HepG2 (cell line): Measurements from ENCODE around the gene PLXNB2. TPM values are rescaled to one million over a fixed set of nuclear protein-coding genes. Genes with fewer than 3 reads are reported as not detected.
A peak's percentile ranks its signal among the peaks of the same experiment; 100 is the strongest.

Source experiments
- EEA1 ChIP-seq: sonication (generic); formaldehyde crosslinking; IDR thresholded peaks from 2 replicates; pipeline ENCODE4 v1.5.1; 2020; ENCODE audit warnings: mild to moderate bottlenecking, missing genetic modification reagents, borderline replicate concordance
- HBP1 ChIP-seq: IDR thresholded peaks from 2 replicates; pipeline ENCODE4 v1.6.1; 2016; ENCODE audit warnings: low read depth, control low read depth
- HMGXB3 ChIP-seq: sonication (generic); formaldehyde crosslinking; IDR thresholded peaks from 2 replicates; pipeline ENCODE4 v1.4.0; 2020; ENCODE audit warnings: missing genetic modification reagents, borderline replicate concordance
- HOXA5 ChIP-seq: sonication (generic); formaldehyde crosslinking; IDR thresholded peaks from 2 replicates; pipeline ENCODE4 v1.4.0; 2020; ENCODE audit warnings: missing genetic modification reagents
- NCOA1 ChIP-seq: sonication (generic); formaldehyde crosslinking; IDR thresholded peaks from 2 replicates; pipeline ENCODE4 v1.9.0; 2021; ENCODE audit warnings: missing genetic modification reagents
- NR2F2 ChIP-seq: IDR thresholded peaks from 2 replicates; pipeline ENCODE4 v1.6.1; 2012; ENCODE audit warnings: low read depth, inconsistent platforms, borderline replicate concordance
- SMARCE1 ChIP-seq: fragments of 450-650 bp; IDR thresholded peaks from 2 replicates; pipeline ENCODE4 v1.6.1; 2017; ENCODE audit warnings: borderline replicate concordance
- SNAI1 ChIP-seq: sonication (generic); formaldehyde crosslinking; IDR thresholded peaks from 2 replicates; pipeline ENCODE4 v1.5.0; 2020; ENCODE audit warnings: mild to moderate bottlenecking, missing genetic modification reagents, borderline replicate concordance
- SP4 ChIP-seq: sonication (generic); formaldehyde crosslinking; IDR thresholded peaks from 2 replicates; pipeline ENCODE4 v1.8.1; 2023; ENCODE audit warnings: mild to moderate bottlenecking, missing genetic modification reagents
- SP5 ChIP-seq: IDR thresholded peaks from 2 replicates; pipeline ENCODE4 v1.6.1; 2016; ENCODE audit warnings: low read depth, borderline replicate concordance
- TAF15 ChIP-seq: fragments of 200-400 bp; formaldehyde crosslinking; IDR thresholded peaks from one replicate; pipeline ENCODE4 v1.6.1; 2018; ENCODE audit warnings: mild to moderate bottlenecking, low read depth, low read length; ENCODE audit not compliant: poor library complexity, severe bottlenecking
- ZBTB7B ChIP-seq: sonication (generic); formaldehyde crosslinking; IDR thresholded peaks from 2 replicates; pipeline ENCODE4 v1.4.0; 2020; ENCODE audit warnings: missing genetic modification reagents
- ZHX1 ChIP-seq: sonication (generic); formaldehyde crosslinking; IDR thresholded peaks from 2 replicates; pipeline ENCODE4 v1.8.1; 2022; ENCODE audit warnings: low read depth, mild to moderate bottlenecking, missing genetic modification reagents
- ZKSCAN5 ChIP-seq: sonication (generic); formaldehyde crosslinking; IDR thresholded peaks from 2 replicates; pipeline ENCODE4 v1.5.1; 2020; ENCODE audit warnings: mild to moderate bottlenecking, missing genetic modification reagents
- ZNF703 ChIP-seq: sonication (generic); formaldehyde crosslinking; IDR thresholded peaks from 2 replicates; pipeline ENCODE4 v1.5.1; 2020; ENCODE audit warnings: missing genetic modification reagents, mild to moderate bottlenecking, moderate library complexity, borderline replicate concordance
- polyA plus RNA-seq, 8 experiments: library from polyadenylated mRNA; depleted of rRNA in 3 of 8; stranded (reverse) in 7 of 8; unstranded in 1 of 8; fragments of >200 nt; fragmentation: Illumina TruSeq in 4 of 8; extraction: Trizol in 4 of 8; gene quantifications; 2 replicates each; pipeline versions ENCODE4 v1.2.1 to v1.2.3, GENCODE V29; 2011 to 2016; ENCODE audit warnings: low read depth in 4 of 8, missing spikeins in 1 of 8, mixed read lengths in 1 of 8; ENCODE audit not compliant: insufficient read depth in 1 of 8
- total RNA-seq, 5 experiments: library from RNA; depleted of rRNA; stranded (reverse); fragments of >200 nt; fragmentation: Illumina TruSeq; extraction: Trizol; gene quantifications; 2 replicates each; pipeline ENCODE4 v1.2.3, GENCODE V29; 2016; ENCODE audit warnings: low read depth in 1 of 5
- TF ChIP-seq, protein P1 (sequence below): sonication (generic); formaldehyde crosslinking; IDR thresholded peaks from 2 replicates; pipeline ENCODE4 v1.4.0; 2020; ENCODE audit warnings: mild to moderate bottlenecking, missing genetic modification reagents

The PLXNB2 gene
- total and polyA plus RNA-seq, 2 of the 13 experiments (the other 11 are each of a cell fraction or from before 2014, with no cell fraction given): 32.6 to 68.9 TPM

DNA sequence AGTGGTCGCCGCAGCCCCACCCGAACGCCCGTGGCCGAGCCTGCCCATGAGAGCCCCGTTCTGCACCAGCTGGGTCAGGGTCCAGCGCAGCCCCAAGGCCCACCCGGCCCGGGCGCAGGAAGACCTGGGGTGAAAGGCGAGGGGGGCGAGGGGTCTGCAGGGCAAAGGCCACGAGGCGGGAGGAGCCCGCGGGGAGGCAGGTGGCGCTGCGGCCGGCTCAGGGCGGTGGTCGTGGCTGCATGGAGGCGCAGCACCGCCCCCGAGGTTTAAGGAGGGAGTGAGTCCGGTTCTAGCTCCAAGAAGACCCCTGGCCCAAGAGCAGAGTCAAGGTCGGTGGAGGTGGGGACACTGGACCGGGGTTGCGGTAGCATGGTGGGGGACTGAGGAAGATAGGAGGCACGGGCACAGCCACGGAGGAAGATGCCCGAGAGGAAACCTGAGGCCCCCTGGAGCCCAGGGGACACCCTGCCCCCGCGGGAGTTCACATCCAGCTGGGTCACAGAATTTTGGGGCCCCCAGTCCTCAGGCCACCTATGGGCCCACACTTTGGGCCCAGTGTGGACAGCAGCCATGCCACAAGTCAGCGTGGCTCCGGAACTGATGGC is 55.9 kb downstream of the PLXNB2 start (continued):
- TF ChIP-seq ZHX1 (peak; percentile 75; the same call in 1 of the 2 replicates), ZNF703 (0 out of 2 replicates have a peak, but pooled peaks have one; percentile 24), TAF15 (peak; percentile 19), HBP1 (no peak), ZBTB7B (peak; percentile 87), SP4 (peak; percentile 13; the same call in 1 of the 2 replicates), SNAI1 (CRISPR knock-in tag) (peak; percentile 27; the same call in 1 of the 2 replicates), EEA1 (CRISPR knock-in tag) (0 out of 2 replicates have a peak, but pooled peaks have one; percentile 30), SP5 (CRISPR knock-in tag) (0 out of 2 replicates have a peak, but pooled peaks have one; percentile 2), HOXA5 (CRISPR knock-in tag) (no peak), NR2F2 (no peak), NCOA1 (CRISPR knock-in tag) (0 out of 2 replicates have a peak, but pooled peaks have one; percentile 19), ZKSCAN5 (no peak), SMARCE1 (no peak), HMGXB3 (no peak)
- TF ChIP-seq, protein P1, sequence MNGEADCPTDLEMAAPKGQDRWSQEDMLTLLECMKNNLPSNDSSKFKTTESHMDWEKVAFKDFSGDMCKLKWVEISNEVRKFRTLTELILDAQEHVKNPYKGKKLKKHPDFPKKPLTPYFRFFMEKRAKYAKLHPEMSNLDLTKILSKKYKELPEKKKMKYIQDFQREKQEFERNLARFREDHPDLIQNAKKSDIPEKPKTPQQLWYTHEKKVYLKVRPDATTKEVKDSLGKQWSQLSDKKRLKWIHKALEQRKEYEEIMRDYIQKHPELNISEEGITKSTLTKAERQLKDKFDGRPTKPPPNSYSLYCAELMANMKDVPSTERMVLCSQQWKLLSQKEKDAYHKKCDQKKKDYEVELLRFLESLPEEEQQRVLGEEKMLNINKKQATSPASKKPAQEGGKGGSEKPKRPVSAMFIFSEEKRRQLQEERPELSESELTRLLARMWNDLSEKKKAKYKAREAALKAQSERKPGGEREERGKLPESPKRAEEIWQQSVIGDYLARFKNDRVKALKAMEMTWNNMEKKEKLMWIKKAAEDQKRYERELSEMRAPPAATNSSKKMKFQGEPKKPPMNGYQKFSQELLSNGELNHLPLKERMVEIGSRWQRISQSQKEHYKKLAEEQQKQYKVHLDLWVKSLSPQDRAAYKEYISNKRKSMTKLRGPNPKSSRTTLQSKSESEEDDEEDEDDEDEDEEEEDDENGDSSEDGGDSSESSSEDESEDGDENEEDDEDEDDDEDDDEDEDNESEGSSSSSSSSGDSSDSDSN (CRISPR knock-in tag): peak; percentile 26; the same call in 1 of the 2 replicates
